ENCODE results near the gene HCRT. TPM values are rescaled to one million over a fixed set of nuclear protein-coding genes. Genes with fewer than 3 reads are reported as not detected.

Gene HCRT
- polyA plus RNA-seq, 2 of the 4 experiments (the other 2 are of a cell fraction) = 0.18 TPM; not detected in 1

DNA sequence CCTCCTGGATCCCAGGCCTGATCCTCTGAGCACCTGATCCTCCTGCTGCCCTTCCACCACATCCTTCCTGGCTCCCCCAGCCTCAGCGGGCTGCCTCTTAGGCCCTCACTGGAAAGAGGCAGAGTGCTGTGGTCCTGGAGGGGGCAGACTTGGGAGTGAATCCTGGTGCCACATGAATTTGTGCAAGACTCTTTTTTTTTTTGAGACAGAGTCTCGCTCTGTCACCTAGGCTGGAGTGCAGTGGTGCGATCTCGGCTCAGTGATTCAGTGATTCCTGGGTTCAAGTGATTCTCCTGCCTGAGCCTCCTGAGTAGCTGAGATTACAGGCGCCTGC is 6.0 kb upstream of the HCRT start:
- POLR2A ChIA-PET = no interaction called here
- CTCF ChIA-PET = interaction anchor here (0.9 to 2.5 kb wide), 6 partner anchors 10 to 131 kb away, joined by 3 to 13 read pairs (median 5); partner anchors contain the start of gene KCNH4
- TF ChIP-seq TP53 (CRISPR knock-in tag; IDR thresholded peaks at IDR 0.05) (no peak), JUN (IDR thresholded peaks at IDR 0.05) (no peak), PHF8 (IDR thresholded peaks at IDR 0.05; ENCODE audit: borderline replicate concordance, low read depth) (no peak), CBX8 (IDR thresholded peaks at IDR 0.05) (no peak), NFE2L2 (conservative IDR thresholded peaks at IDR 0.05; ENCODE audit: low read length) (no peak), FOSL2 (IDR thresholded peaks at IDR 0.05) (no peak), FOSL2 (CRISPR knock-in tag; IDR thresholded peaks at IDR 0.05) (no peak), FOSB (CRISPR knock-in tag; IDR thresholded peaks at IDR 0.05) (no peak)
- TF ChIP-seq, protein P1, sequence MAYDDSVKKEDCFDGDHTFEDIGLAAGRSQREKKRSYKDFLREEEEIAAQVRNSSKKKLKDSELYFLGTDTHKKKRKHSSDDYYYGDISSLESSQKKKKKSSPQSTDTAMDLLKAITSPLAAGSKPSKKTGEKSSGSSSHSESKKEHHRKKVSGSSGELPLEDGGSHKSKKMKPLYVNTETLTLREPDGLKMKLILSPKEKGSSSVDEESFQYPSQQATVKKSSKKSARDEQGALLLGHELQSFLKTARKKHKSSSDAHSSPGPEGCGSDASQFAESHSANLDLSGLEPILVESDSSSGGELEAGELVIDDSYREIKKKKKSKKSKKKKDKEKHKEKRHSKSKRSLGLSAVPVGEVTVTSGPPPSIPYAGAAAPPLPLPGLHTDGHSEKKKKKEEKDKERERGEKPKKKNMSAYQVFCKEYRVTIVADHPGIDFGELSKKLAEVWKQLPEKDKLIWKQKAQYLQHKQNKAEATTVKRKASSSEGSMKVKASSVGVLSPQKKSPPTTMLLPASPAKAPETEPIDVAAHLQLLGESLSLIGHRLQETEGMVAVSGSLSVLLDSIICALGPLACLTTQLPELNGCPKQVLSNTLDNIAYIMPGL (CRISPR knock-in tag; IDR thresholded peaks at IDR 0.05; ENCODE audit: borderline replicate concordance) = no peak

DNA sequence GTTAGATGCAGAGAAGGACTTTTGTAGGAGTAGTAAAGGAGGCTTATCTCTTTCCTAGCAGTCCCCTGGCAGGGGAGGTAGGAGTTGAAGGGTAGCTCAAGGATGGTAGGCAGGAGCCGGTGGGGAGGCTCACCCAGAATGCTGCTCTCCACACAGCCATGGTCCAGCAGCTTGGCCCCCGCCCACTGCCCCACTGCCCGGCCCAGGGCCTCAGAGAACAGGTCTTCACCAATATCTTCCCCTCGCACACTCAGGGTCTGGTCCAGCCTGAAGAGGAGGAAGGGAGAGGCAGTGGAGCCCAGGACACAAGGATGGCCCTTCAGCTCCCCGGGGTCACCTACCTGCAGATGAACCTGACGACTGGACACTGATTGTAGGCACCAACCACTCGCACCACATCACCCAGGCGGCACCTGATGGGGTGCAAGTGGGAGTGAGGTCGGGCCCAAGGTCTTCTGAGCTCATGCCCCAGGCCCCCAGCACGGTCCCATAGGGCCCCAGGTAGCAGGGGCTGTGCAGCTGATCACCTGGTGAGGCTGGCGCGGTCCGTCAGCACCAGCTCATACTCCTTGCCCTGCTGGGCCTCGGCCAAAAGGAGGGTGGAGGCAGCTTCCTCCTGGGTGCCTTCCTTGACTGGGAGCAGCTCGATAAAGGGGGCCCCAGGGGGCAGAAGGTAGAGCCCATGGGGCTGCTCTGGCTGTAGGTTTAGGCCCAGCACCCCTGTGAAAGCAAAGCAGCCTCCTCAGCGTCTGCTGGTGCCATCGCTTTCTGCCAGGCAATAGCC is 5.4 kb upstream of the HCRT start:
- Histone ChIP-seq H3K27ac (no peak overlapping the region), H3K4me1 (peaks cover 8% of the 10 kb centered on the region; the same call in 2 of the 3 replicates), H3K4me2 (no peak overlapping the region), H3K4me3 (no peak overlapping the region), H3K9me3 (no peaks in the 10 kb centered on the region)
- TF ChIP-seq HOXB13 (CRISPR knock-in tag; IDR thresholded peaks at IDR 0.05; ENCODE audit: low read depth) = no peak
- no peak for TF ChIP-seq GATA3 (IDR thresholded peaks at IDR 0.05; ENCODE audit: borderline replicate concordance)
- TF ChIP-seq CEBPB (IDR thresholded peaks at IDR 0.05) = no peak
- TF ChIP-seq EHMT2 (IDR thresholded peaks at IDR 0.05; ENCODE audit: low read depth) = no peak
- no peak for TF ChIP-seq POLR2A (IDR thresholded peaks at IDR 0.05; ENCODE audit: low read length)
- WGBS (ENCODE audit: missing lambda C conversion rate) = 73% methylated on average over 12 of the region's 17 CpGs
- no peak for DNase-seq (ENCODE audit: low read depth in 1 of 2, low spot score in 1 of 2)
- CTCF ChIA-PET = interaction anchor here (0.8 to 2.5 kb wide), 9 partner anchors 9 to 171 kb away, joined by 3 to 13 read pairs (median 3); partner anchors contain the start of genes KCNH4 and NKIRAS2
- POLR2A ChIA-PET = interaction anchor here (0.6 kb wide), 1 partner anchor 70 kb away, joined by 3 read pairs; no protein-coding TSS in a partner anchor
- ATAC-seq = no peak
- FAIRE-seq = no peak

More for the DNA sequence above, 6.0 kb upstream of the HCRT start:
- FAIRE-seq (no peak), ATAC-seq (no peak), DNase-seq (ENCODE audit: low read depth in 1 of 2, low spot score in 1 of 2) (no peak)
- no peak overlapping the region for H3K4me3 ChIP-seq
- no peaks in the 10 kb centered on the region for H3K9me3 ChIP-seq
- H3K4me1 ChIP-seq = peaks cover 8% of the 10 kb centered on the region; the same call in 2 of the 3 replicates
- 93% methylated on average over 5 of the region's 5 CpGs for WGBS (ENCODE audit: missing lambda C conversion rate)
- no peak overlapping the region for H3K27ac ChIP-seq
- no peak overlapping the region for H3K4me2 ChIP-seq

DNA sequence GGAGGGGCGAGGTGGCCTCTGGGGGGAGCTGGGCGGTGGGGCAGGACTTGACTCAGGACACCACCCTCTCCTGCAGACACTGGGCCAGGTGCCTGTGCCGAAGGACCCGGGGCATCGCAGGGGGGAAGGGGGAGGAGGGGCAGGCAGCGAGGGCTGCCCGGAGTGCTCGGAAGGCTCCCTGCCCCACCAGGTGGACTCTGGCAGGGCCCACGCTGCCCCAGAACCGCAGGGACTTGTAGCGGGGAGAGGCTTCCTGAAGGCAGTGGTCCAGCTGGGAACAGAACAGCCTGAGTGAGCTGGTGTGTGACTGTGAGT is 4.4 kb upstream of the HCRT start:
- Histone ChIP-seq H3K4me2 (no peak overlapping the region), H3K4me3 (no peak overlapping the region), H3K4me1 (peaks cover 16% of the 10 kb centered on the region), H3K27ac (no peak overlapping the region), H3K9me3 (no peaks in the 10 kb centered on the region)
- POLR2A ChIA-PET = no interaction called here
- no peak for TF ChIP-seq FOSB (CRISPR knock-in tag; IDR thresholded peaks at IDR 0.05)
- TF ChIP-seq, protein P2, sequence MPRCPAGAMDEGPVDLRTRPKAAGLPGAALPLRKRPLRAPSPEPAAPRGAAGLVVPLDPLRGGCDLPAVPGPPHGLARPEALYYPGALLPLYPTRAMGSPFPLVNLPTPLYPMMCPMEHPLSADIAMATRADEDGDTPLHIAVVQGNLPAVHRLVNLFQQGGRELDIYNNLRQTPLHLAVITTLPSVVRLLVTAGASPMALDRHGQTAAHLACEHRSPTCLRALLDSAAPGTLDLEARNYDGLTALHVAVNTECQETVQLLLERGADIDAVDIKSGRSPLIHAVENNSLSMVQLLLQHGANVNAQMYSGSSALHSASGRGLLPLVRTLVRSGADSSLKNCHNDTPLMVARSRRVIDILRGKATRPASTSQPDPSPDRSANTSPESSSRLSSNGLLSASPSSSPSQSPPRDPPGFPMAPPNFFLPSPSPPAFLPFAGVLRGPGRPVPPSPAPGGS (IDR thresholded peaks at IDR 0.05) = no peak
- FAIRE-seq = no peak
- DNase-seq (ENCODE audit: low read depth in 1 of 2, low spot score in 1 of 2) = no peak
- ATAC-seq = no peak
- CTCF ChIA-PET = interaction anchor here (1.0 to 2.5 kb wide), 6 partner anchors 8 to 170 kb away, joined by 3 to 13 read pairs (median 3); partner anchors contain the start of genes KCNH4 and NKIRAS2
- 93% methylated on average over 2 of the region's 11 CpGs for WGBS (ENCODE audit: missing lambda C conversion rate)

Measured in A549 (cell line).